ENCODE data around the gene DRD2.

DNA sequence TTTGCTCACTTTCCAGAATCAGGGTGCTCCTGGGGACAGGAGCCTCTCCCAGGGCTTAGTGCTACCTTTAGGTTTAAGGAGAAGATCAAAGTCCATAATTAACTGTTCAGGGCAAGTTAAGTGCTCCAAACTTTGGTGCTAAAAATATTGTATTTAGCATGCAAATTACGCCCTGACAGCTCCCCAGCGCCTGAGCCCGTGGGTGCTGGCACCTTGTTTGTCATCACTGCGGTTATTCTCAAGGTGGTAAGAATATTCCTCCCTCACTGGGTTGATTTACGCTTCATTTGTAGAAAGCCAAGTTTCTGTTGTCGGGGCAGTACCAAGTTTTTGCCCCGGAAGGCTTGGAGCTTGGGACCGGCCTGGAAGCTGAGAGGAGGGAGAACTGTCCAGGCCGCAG lies 66.3 kb downstream of the DRD2 start:
- TF ChIP-seq, protein P1, sequence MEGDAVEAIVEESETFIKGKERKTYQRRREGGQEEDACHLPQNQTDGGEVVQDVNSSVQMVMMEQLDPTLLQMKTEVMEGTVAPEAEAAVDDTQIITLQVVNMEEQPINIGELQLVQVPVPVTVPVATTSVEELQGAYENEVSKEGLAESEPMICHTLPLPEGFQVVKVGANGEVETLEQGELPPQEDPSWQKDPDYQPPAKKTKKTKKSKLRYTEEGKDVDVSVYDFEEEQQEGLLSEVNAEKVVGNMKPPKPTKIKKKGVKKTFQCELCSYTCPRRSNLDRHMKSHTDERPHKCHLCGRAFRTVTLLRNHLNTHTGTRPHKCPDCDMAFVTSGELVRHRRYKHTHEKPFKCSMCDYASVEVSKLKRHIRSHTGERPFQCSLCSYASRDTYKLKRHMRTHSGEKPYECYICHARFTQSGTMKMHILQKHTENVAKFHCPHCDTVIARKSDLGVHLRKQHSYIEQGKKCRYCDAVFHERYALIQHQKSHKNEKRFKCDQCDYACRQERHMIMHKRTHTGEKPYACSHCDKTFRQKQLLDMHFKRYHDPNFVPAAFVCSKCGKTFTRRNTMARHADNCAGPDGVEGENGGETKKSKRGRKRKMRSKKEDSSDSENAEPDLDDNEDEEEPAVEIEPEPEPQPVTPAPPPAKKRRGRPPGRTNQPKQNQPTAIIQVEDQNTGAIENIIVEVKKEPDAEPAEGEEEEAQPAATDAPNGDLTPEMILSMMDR (IDR thresholded peaks at IDR 0.05): no peak
- TF ChIP-seq POLR2A (IDR thresholded peaks at IDR 0.05): no peak
